Fibroblast of peridontal ligament (primary cell): ENCODE measurements around the gene SNX32.
"Not testable (repeated sequence)": the region's sequence is repeated elsewhere in the genome, so short reads cannot be mapped to it uniquely, and the experiment has no call there.

Experiments used
- DNase-seq: peaks from one replicate; pipeline ENCODE4 v3.0.0-alpha.2; 2010; ENCODE audit errors: extremely low read depth

Gene SNX32

GRCh38 chr11:65826984-65827735, 6.6 kb upstream of the SNX32 start:
- DNase-seq, result no peak

GRCh38 chr11:65829459-65829858, 4.3 kb upstream of the SNX32 start:
- DNase-seq, result no peak

- DNase-seq, result not testable (repeated sequence)
These were observed 1.5 kb upstream of the SNX32 start for GRCh38 chr11:65832231-65832630.

- DNase-seq, result no peak
These were observed 439 bp downstream of the SNX32 start for GRCh38 chr11:65834202-65834601.

- no peak for DNase-seq
These were observed 8.4 kb downstream of the SNX32 start for GRCh38 chr11:65842144-65842543.

GRCh38 chr11:65843811-65844210, 10.0 kb downstream of the SNX32 start:
- DNase-seq, result no peak

- DNase-seq, result no peak
These were observed 10.6 kb downstream of the SNX32 start for GRCh38 chr11:65844231-65844872.

- DNase-seq, result no peak
These were observed 14.0 kb downstream of the SNX32 start for GRCh38 chr11:65847746-65848145.

- DNase-seq, result not testable (repeated sequence)
These were observed 14.9 kb downstream of the SNX32 start for GRCh38 chr11:65848693-65849092.

GRCh38 chr11:65849366-65849765, 15.6 kb downstream of the SNX32 start:
- DNase-seq, result no peak

- DNase-seq, result no peak
These were observed 16.0 kb downstream of the SNX32 start for GRCh38 chr11:65849771-65850216.

GRCh38 chr11:65850217-65851082, 16.7 kb downstream of the SNX32 start:
- no peak for DNase-seq

- DNase-seq, result no peak
These were observed 17.4 kb downstream of the SNX32 start for GRCh38 chr11:65851083-65851579.

- DNase-seq, result no peak
These were observed 18.2 kb downstream of the SNX32 start for GRCh38 chr11:65851811-65852507.

- no peak for DNase-seq
These were observed 18.9 kb downstream of the SNX32 start for GRCh38 chr11:65852508-65853245.

GRCh38 chr11:65853246-65853979, 19.6 kb downstream of the SNX32 start:
- DNase-seq, result no peak

- DNase-seq, result no peak
These were observed 20.4 kb downstream of the SNX32 start for GRCh38 chr11:65854161-65854592.

- DNase-seq, result no peak
These were observed 21.4 kb downstream of the SNX32 start for GRCh38 chr11:65854852-65855837.

- no peak for DNase-seq
These were observed 22.2 kb downstream of the SNX32 start for GRCh38 chr11:65855927-65856363.
